ENCODE measurements around the gene KCTD5.

KCTD5 gene

GRCh38 chr16:2699791-2700600 is 17.7 kb downstream of the KCTD5 start:
- TF ChIP-seq POLR2A (IDR thresholded peaks at IDR 0.05; ENCODE audit: low read length) = no peak
- no peak for TF ChIP-seq GATA1 (IDR thresholded peaks at IDR 0.05; ENCODE audit: low read depth, low read length)
- no peak for DNase-seq

- TF ChIP-seq POLR2A (IDR thresholded peaks at IDR 0.05; ENCODE audit: low read length) (no peak), GATA1 (IDR thresholded peaks at IDR 0.05; ENCODE audit: low read depth, low read length) (no peak)
- no peak for DNase-seq
Observed at GRCh38 chr16:2700786-2701185, 18.5 kb downstream of the KCTD5 start.

DNA sequence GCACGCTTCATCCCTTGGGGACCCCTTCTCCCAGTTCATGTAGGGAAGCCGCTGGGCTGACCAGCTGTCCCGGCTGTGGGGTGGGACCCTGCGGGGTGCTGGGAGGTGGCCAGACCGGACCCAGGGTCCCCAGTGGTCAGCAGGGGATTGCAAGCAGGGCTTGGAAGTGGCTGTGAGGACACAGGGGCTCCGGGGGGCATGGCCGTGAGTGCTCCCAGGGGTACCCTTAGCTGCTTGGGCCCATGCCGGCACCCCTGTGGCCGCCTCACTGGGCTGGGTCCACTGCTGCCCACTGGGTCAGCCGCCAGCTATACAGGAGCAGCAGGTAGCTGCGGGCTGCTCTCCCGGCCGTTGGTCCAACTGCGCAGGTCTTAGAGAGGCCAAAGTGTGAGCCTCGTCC is 18.9 kb downstream of the KCTD5 start:
- no peak for TF ChIP-seq POLR2A (IDR thresholded peaks at IDR 0.05; ENCODE audit: low read length)
- TF ChIP-seq GATA1 (IDR thresholded peaks at IDR 0.05; ENCODE audit: low read depth, low read length) = no peak
- DNase-seq = no peak

DNA sequence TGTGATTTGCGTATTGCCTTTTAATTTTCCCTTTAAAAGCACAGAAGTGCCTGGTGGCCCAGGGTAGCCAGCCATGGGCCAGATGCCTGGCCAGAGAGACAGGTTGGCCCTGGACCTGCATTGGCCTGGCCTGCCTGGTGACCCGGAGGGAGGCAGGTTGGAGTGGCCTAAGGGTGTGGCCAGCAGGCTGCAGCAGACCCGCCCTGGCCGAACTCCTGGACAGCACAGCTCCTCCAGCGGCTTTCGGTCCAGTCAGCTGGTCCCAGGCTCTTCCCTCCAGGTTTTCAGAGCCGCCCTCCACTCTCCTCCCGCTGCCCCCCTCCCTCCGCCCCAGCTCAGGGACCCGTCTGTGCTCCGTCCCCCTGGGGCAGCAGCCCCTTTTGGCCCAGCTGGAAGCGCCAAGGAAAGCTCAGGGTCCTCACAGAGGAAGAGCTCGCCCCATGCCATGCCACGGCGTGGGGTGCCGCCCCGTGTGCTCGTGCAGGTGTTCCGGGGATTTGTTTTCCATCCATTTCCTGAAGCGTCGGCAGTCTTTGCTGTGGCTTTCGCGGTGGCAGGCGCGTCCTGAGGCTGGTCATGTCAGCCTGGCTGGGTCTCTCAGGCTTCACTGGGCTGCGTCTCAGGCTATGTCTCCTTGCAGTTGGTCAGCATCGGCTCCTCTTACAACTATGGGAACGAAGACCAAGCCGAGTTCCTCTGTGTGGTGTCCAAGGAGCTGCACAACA is 19.6 kb downstream of the KCTD5 start:
- DNase-seq = no peak
- no peak for TF ChIP-seq POLR2A (IDR thresholded peaks at IDR 0.05; ENCODE audit: low read length)
- no peak for TF ChIP-seq GATA1 (IDR thresholded peaks at IDR 0.05; ENCODE audit: low read depth, low read length)

GRCh38 chr16:2702438-2702825 is 20.1 kb downstream of the KCTD5 start:
- TF ChIP-seq GATA1 (IDR thresholded peaks at IDR 0.05; ENCODE audit: low read depth, low read length) = no peak
- no peak for TF ChIP-seq POLR2A (IDR thresholded peaks at IDR 0.05; ENCODE audit: low read length)
- no peak for DNase-seq

DNA sequence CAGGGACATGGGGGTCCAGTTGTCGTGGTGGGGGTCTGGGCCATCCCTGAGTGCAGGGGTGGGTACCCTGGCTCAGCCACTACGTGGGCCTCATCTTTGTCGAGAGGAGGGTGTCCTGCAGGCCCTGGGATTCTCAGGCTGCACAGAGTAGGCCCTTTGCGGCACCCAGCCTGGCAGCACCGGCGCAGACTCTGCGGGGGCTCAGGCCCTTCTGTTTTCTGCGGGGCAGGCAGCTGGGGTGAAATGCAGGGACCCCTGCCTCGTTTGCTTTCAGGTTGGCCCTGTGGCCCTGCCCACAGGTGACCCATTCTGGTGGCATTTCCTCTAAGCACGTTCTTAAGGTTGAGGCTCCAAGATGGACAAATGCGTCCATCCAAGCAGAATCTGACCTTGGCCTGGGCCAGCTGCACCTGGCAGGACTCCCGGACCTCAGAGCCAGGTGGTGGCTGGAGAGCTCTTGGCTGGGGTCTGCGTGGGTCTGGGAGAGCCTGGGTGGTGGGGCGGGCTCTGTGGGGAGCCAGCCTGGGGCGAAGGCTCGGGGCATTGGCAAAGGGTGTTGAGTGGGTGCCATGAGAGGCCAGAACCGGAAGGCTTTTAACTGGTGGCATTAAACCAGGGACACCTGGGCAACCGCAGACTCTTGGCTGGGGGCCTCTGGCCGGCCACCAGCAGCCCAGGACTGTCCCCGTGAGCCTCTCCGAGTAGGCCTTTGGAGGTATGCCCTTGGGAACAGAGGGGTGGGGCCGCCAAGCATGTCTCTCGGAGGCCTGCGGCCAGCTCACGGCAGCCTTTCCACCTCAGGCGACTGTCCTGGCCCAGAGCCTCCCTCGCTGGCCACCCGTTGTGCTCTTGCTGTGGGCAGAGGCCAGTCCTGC is 20.8 kb downstream of the KCTD5 start:
- TF ChIP-seq GATA1 (IDR thresholded peaks at IDR 0.05; ENCODE audit: low read depth, low read length) (no peak), POLR2A (IDR thresholded peaks at IDR 0.05; ENCODE audit: low read length) (no peak)
- no peak for DNase-seq

DNA sequence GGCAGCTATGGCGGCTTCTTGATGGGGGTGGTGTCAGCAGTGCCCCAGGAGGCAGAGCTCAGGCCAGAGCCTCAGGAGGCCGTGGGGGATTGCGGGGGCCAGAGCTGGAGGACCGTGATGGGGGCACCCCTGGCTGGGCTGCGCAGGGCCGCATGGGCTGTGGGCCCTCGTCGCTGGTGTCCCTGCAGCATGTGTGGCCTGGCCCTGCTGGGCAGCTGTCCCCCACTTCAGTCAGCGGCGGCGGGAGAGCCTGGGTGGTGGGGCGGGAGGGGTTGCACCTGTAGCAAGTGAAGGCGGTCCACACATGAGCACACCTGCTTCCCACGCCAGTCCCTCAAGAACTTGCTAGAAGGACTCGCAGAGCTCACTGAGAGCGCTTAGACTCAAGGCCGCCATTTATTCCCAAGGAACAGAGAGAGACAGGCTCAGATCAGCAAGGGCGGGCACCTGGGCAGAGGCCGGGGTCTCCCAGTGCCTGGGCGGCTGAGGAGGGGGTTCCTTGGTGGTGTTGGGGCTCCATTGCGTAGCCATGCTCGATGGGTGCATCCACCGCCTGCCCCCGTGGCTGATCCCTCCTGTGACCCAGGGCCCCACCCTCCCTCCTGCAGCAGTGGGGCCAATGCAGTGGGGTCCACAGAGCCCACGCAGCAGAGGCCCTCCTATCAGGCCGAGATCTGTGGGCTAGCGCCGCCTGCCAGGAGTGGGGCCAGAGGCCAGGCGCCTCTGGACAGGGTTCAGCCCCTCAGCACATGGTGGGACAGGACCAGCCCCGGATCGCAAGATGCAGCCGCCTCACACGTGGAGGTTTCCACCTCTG is 22.1 kb downstream of the KCTD5 start:
- TF ChIP-seq POLR2A (IDR thresholded peaks at IDR 0.05; ENCODE audit: low read length) = no peak
- no peak for TF ChIP-seq GATA1 (IDR thresholded peaks at IDR 0.05; ENCODE audit: low read depth, low read length)
- DNase-seq = no peak

GRCh38 chr16:2704983-2705275 is 22.6 kb downstream of the KCTD5 start:
- TF ChIP-seq GATA1 (IDR thresholded peaks at IDR 0.05; ENCODE audit: low read depth, low read length) (no peak), POLR2A (IDR thresholded peaks at IDR 0.05; ENCODE audit: low read length) (no peak)
- DNase-seq = no peak

DNA sequence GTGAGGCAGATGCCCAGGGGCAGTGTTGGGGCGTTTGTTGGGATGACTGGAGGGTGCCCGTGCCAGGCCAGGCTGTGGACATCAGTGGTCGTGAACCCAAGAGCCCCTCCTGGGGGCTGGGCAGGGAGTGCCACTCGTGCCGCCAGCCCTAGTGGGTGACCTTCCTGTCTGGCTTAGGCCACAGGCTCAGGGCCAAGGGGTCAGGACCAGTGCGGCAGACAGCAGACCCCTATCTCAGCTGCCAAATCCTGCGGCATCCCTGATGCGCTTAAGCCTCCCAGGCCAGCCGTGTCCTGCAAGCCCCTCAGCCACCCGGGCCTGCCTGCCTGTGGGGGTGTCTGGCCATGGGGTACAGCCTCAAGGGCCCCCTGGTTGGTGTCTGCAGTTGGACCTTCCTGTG is 23.0 kb downstream of the KCTD5 start:
- DNase-seq = no peak
- TF ChIP-seq POLR2A (IDR thresholded peaks at IDR 0.05; ENCODE audit: low read length) = no peak
- no peak for TF ChIP-seq GATA1 (IDR thresholded peaks at IDR 0.05; ENCODE audit: low read depth, low read length)

GRCh38 chr16:2706085-2706484 is 23.8 kb downstream of the KCTD5 start:
- no peak for DNase-seq
- no peak for TF ChIP-seq GATA1 (IDR thresholded peaks at IDR 0.05; ENCODE audit: low read depth, low read length)
- TF ChIP-seq POLR2A (IDR thresholded peaks at IDR 0.05; ENCODE audit: low read length) = no peak

GRCh38 chr16:2706611-2707311 is 24.4 kb downstream of the KCTD5 start:
- no peak for TF ChIP-seq POLR2A (IDR thresholded peaks at IDR 0.05; ENCODE audit: low read length)
- no peak for TF ChIP-seq GATA1 (IDR thresholded peaks at IDR 0.05; ENCODE audit: low read depth, low read length)
- DNase-seq = no peak

GRCh38 chr16:2707368-2708289 is 25.3 kb downstream of the KCTD5 start:
- no peak for DNase-seq
- TF ChIP-seq GATA1 (IDR thresholded peaks at IDR 0.05; ENCODE audit: low read depth, low read length) (no peak), POLR2A (IDR thresholded peaks at IDR 0.05; ENCODE audit: low read length) (no peak)
